AG10803 (cell line): Measurements from ENCODE around the gene SNRPB2.

ENCODE experiments used
- DNase-seq: peaks from one replicate; pipeline ENCODE4 v3.0.0; 2010; ENCODE audit warnings: low read depth
- H3K4me3 ChIP-seq: 2 replicates; pipeline ENCODE4 v1.5.1; 2011; ENCODE audit warnings: mild to moderate bottlenecking, low read length, control low read depth
- TF ChIP-seq, protein P1 (sequence below): conservative IDR thresholded peaks from 2 replicates; pipeline ENCODE4 v1.5.1; 2011; ENCODE audit warnings: mild to moderate bottlenecking, low read length, control low read depth, inconsistent platforms

SNRPB2 gene

GRCh38 chr20:16719421-16719820 lies 10.4 kb upstream of the SNRPB2 start:
- DNase-seq: no peak
- TF ChIP-seq, protein P1, sequence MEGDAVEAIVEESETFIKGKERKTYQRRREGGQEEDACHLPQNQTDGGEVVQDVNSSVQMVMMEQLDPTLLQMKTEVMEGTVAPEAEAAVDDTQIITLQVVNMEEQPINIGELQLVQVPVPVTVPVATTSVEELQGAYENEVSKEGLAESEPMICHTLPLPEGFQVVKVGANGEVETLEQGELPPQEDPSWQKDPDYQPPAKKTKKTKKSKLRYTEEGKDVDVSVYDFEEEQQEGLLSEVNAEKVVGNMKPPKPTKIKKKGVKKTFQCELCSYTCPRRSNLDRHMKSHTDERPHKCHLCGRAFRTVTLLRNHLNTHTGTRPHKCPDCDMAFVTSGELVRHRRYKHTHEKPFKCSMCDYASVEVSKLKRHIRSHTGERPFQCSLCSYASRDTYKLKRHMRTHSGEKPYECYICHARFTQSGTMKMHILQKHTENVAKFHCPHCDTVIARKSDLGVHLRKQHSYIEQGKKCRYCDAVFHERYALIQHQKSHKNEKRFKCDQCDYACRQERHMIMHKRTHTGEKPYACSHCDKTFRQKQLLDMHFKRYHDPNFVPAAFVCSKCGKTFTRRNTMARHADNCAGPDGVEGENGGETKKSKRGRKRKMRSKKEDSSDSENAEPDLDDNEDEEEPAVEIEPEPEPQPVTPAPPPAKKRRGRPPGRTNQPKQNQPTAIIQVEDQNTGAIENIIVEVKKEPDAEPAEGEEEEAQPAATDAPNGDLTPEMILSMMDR: no peak
- no peak overlapping the region for H3K4me3 ChIP-seq

DNA sequence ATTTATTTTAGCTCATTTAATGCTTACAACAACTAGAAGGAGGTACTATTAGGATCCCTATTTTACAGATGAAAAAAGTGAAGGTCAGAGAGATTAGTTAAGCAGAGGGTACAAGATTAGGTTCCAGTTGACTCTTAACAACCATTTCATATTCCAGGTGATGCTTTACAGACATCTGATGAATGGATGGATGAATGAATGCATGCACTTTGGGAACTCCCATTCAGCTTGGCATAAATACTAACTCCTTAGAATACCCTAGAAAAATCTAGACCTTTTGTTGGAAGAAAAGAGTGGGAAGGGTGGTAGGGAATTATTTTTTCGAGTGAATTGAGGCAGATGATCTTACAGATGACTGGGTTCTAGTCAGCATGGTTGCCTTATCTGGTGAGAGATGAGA lies 746 bp upstream of the SNRPB2 start:
- DNase-seq: no peak
- no peak overlapping the region; the same call in 1 of the 2 replicates for H3K4me3 ChIP-seq
- TF ChIP-seq, protein P1: no peak

DNA sequence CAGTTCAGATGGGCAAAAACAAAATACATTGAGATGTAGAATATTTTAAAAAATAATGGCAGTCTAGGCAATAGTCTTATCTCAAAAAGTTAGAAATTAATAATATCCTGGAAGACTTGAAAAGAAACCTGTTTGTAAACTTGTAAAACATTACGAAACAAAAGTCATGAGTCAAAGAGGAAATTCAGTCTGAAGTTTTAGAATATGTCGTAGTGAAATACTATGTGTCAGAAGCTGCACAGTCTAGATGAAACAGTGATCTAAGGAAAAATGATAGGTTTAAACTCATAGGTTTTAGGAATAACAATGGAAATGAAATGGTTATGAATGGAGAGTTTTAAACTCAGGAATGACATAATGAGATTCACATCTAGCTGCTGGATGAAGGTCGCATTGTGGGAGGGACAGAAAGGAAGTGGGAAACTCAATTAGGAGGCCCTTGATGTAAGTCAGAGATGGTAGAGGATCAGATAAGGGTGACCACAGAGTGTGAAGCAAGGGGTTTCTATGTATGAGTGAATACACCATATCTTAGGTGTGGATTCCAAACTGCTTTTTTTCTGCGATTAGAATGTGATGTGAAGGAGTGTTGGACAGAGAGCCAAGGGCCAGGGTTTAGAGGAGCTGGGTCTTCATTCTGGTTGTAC lies 2.8 kb downstream of the SNRPB2 start:
- H3K4me3 ChIP-seq: no peak overlapping the region
- DNase-seq: no peak
- TF ChIP-seq, protein P1: no peak

DNA sequence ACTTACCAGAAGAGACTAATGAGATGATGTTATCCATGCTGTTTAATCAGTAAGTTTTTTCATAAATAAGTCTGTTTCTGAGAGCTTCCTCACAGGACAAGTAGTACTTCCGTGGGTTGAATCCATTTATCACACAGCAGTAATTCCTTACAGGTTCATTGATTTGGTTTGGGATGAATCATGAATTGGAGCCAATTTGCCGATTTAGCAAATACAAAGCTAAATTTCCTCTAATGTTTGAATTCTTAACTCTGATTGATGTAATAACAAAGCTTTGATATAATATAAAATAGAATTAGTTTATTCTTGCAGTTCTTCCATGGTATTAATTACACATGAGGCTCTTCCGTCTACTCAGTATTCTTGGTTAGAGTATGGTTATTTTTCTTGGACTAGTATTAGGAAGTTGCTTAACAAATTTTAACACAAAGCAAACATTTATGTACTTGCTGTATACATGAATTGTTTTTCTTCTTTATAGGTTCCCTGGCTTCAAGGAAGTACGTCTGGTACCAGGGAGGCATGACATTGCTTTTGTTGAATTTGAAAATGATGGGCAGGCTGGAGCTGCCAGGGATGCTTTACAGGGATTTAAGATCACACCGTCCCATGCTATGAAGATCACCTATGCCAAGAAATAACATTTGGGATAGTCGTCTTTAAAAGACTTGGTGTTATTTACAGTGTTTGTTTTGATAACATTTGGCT lies 10.7 kb downstream of the SNRPB2 start:
- DNase-seq: no peak
- H3K4me3 ChIP-seq: no peak overlapping the region
- TF ChIP-seq, protein P1: no peak

- no peak for DNase-seq
- H3K4me3 ChIP-seq: no peak overlapping the region
- TF ChIP-seq, protein P1: no peak
These were observed 14.5 kb downstream of the SNRPB2 start for GRCh38 chr20:16744178-16744807.

- no peak for DNase-seq
- TF ChIP-seq, protein P1: no peak
- no peak overlapping the region for H3K4me3 ChIP-seq
These were observed 15.4 kb downstream of the SNRPB2 start for GRCh38 chr20:16745204-16745603.
